CD14-positive monocyte (primary cell): ENCODE data around the gene KMT2E. TPM values are rescaled to one million over a fixed set of nuclear protein-coding genes. Genes with fewer than 3 reads are reported as not detected.

ENCODE experiments used
- DNase-seq, 3 donors: peaks; one replicate each; pipeline ENCODE4 v3.0.0-alpha.2; 2011 to 2022
- H2AFZ ChIP-seq: 2 replicates; pipeline ENCODE4 v1.6.0; 2012; ENCODE audit warnings: mild to moderate bottlenecking, low read depth, low read length, inconsistent platforms; ENCODE audit not compliant: insufficient read depth, poor library complexity, severe bottlenecking
- H3K27ac ChIP-seq, 2 donors: 1 replicate in 1 of 2; 2 replicates in 1 of 2; pipeline ENCODE4 v1.5.1; 2012 to 2013; ENCODE audit warnings: low read length in 2 of 2, control low read depth in 1 of 2, inconsistent platforms in 1 of 2, low read depth in 1 of 2, mild to moderate bottlenecking in 1 of 2
- H3K27me3 ChIP-seq, 2 donors: one replicate each; pipeline versions ENCODE4 v1.6.0 to v1.6.1; 2011 to 2013; ENCODE audit warnings: low read length in 2 of 2; ENCODE audit not compliant: control insufficient read depth in 2 of 2, insufficient read depth in 2 of 2
- H3K36me3 ChIP-seq, 2 donors: replicated peaks in 1 of 2; 1 replicate in 1 of 2; 2 replicates in 1 of 2; pipeline versions ENCODE4 v1.5.1 to v1.6.1; 2012 to 2013; ENCODE audit warnings: low read length in 2 of 2, control low read depth in 1 of 2, inconsistent platforms in 1 of 2, mild to moderate bottlenecking in 1 of 2; ENCODE audit not compliant: insufficient read depth in 2 of 2, control insufficient read depth in 1 of 2
- H3K4me1 ChIP-seq, 2 donors: 1 replicate in 1 of 2; 2 replicates in 1 of 2; pipeline versions ENCODE4 v1.5.1 to v1.6.1; 2012 to 2013; ENCODE audit warnings: low read length in 2 of 2, control low read depth in 1 of 2, inconsistent platforms in 1 of 2, mild to moderate bottlenecking in 1 of 2, moderate library complexity in 1 of 2; ENCODE audit not compliant: insufficient read depth in 2 of 2, control insufficient read depth in 1 of 2
- H3K4me2 ChIP-seq: replicated peaks from 2 replicates; pipeline ENCODE3; 2012; ENCODE audit warnings: low read length, moderate library complexity, mild to moderate bottlenecking; ENCODE audit not compliant: poor library complexity, severe bottlenecking; ENCODE audit errors: extremely low read depth
- H3K4me3 ChIP-seq, 3 experiments: fragments of 200-600 bp in 1 of 3; sonication (generic) in 1 of 3; replicated peaks in 1 of 3; 1 replicate in 2 of 3; 2 replicates in 1 of 3; pipeline ENCODE4 v1.5.1; 2011 to 2013; ENCODE audit warnings: low read length in 3 of 3, mild to moderate bottlenecking in 3 of 3, control low read depth in 2 of 3, low read depth in 2 of 3, inconsistent platforms in 1 of 3, moderate library complexity in 1 of 3
- H3K79me2 ChIP-seq: 2 replicates; pipeline ENCODE4 v1.6.0; 2012; ENCODE audit warnings: mild to moderate bottlenecking, control low read depth, inconsistent platforms, low read length, moderate library complexity; ENCODE audit not compliant: insufficient read depth
- H3K9ac ChIP-seq: 2 replicates; pipeline ENCODE4 v1.6.0; 2017; ENCODE audit warnings: low read length, mild to moderate bottlenecking; ENCODE audit not compliant: insufficient read depth, poor library complexity, severe bottlenecking
- H3K9me3 ChIP-seq, 2 donors: replicated peaks in 1 of 2; 1 replicate in 1 of 2; 2 replicates in 1 of 2; pipeline versions ENCODE4 v1.5.1 to v1.6.1; 2012 to 2013; ENCODE audit warnings: low read length in 2 of 2, control low read depth in 1 of 2; ENCODE audit not compliant: control insufficient read depth in 1 of 2, insufficient read depth in 1 of 2
- H4K20me1 ChIP-seq: 2 replicates; pipeline ENCODE4 v1.6.0; 2012; ENCODE audit warnings: mild to moderate bottlenecking, low read length, control low read depth, moderate library complexity; ENCODE audit not compliant: insufficient read depth
- H3K27ac Mint-ChIP-seq, 7 donors: one replicate each; pipeline ENCODE4 v1.8.0; 2020; ENCODE audit warnings: mild to moderate bottlenecking in 7 of 7, mixed read lengths in 7 of 7, moderate library complexity in 6 of 7, inconsistent platforms in 2 of 7
- H3K27me3 Mint-ChIP-seq, 3 donors: one replicate each; pipeline ENCODE4 v1.8.0; 2021 to 2022; ENCODE audit warnings: low read depth in 3 of 3, mild to moderate bottlenecking in 3 of 3, mixed read lengths in 3 of 3, moderate library complexity in 3 of 3, inconsistent platforms in 1 of 3
- H3K36me3 Mint-ChIP-seq, 2 donors: one replicate each; pipeline ENCODE4 v1.8.0; 2020; ENCODE audit warnings: mixed read lengths in 2 of 2, inconsistent platforms in 1 of 2, mild to moderate bottlenecking in 1 of 2
- H3K4me1 Mint-ChIP-seq: one replicate; pipeline ENCODE4 v1.8.0; 2020; ENCODE audit warnings: mild to moderate bottlenecking, mixed read lengths
- H3K4me3 Mint-ChIP-seq, 2 donors: one replicate each; pipeline ENCODE4 v1.8.0; 2020; ENCODE audit warnings: mild to moderate bottlenecking in 2 of 2, mixed read lengths in 2 of 2, moderate library complexity in 1 of 2
- H3K9me3 Mint-ChIP-seq, 7 donors: one replicate each; pipeline ENCODE4 v1.8.0; 2020 to 2022; ENCODE audit warnings: mixed read lengths in 7 of 7, mild to moderate bottlenecking in 6 of 7, moderate library complexity in 6 of 7, inconsistent platforms in 2 of 7
- CTCF ChIP-seq: fragments of 200-600 bp; IDR thresholded peaks from one replicate; pipeline ENCODE4 v1.8.0; 2022; ENCODE audit warnings: antibody characterized with exemption, mild to moderate bottlenecking
- WGBS: methylation state at CpG from one replicate; pipeline ENCODE4 v1.1.5; 2013; ENCODE audit warnings: missing lambda C conversion rate; ENCODE audit not compliant: insufficient coverage; 5-methylcytosine and 5-hydroxymethylcytosine counted together
- intact Hi-C, 2 donors: fragments of 100-400 bp; cut with micrococcal nuclease; formaldehyde crosslinking; loops; one replicate each; pipeline versions ENCODE4 v1.15.0 to v1.15.1; 2023
- polyA plus RNA-seq, 3 donors: library from polyadenylated mRNA; depleted of rRNA in 1 of 3; unstranded in 2 of 3; stranded (reverse) in 1 of 3; fragments of 300-500 nt in 2 of 3; fragments of >200 nt in 1 of 3; fragmentation: Illumina TruSeq in 2 of 3; gene quantifications; 1 replicate in 2 of 3; 2 replicates in 1 of 3; pipeline ENCODE4 v1.2.3, GENCODE V29; 2012 to 2021

The KMT2E gene
- polyA plus RNA-seq, 3 donors: 21.5 to 58.0 (median 33.1) TPM

DNA sequence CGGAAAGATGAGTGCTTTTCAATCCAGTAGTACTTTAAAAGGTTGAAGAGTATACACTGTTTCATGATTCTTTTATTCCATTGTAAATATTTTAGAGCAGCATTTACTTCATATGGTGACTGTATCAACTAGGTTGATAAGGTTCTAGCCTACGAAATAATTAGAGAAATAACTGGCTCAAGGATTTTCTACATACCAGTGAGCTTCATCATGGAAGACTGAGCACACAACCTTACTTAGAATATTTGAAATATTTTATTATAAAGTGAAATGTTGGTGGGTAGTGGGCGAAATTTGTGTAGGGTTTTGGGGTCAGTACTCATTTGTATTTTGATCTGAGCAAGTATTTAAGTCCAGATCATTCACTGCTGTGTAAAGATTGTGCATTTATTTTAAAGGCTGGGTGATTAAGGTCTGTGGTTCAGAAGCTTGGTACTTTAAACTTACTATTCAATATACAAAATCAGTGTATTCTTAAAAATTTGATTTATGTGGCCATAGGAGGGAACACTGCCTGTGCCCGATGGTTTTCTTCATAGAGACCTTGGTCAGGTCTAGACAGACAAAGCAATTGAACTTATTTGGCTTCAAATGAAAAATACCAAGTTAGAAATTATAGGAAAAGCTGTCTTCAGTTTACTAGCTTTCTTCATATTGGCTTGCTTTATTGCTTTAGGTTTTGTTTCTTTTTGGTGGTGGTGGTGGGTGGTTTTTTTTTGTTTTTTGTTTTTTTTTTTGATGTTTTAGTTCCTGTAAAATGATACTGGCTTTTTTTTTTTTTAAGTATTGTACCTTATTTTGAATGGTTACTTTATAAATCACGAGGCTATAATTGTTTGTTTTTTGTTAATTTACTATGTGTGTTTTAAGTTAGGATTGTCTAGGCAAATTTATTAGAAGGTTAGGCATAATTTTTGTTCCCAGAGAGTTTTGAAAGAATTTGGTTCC is 3.0 kb downstream of the KMT2E start:
- intact Hi-C loops: loop anchor here in 1 of 2 donors (10.0 kb wide), 1 partner anchor 72 kb away; no protein-coding TSS in a partner anchor
- H3K4me1 Mint-ChIP-seq: peaks cover 42% of the 10 kb centered on the region
- WGBS: no CpG with 5 or more reads among the region's 5 CpGs
- peak overlapping the region; percentile 95 for H3K4me2 ChIP-seq
- H3K27me3 Mint-ChIP-seq: peaks cover 0 to 8% (median 4%) of the 10 kb centered on the region in 3 donors
- peaks cover 55% of the 10 kb centered on the region for H4K20me1 ChIP-seq
- H3K4me3 ChIP-seq: peak overlapping the region; percentile 92 to 100 (median 99)
- H3K9ac ChIP-seq: peak overlapping the region; percentile 12
- H3K9me3 ChIP-seq: no peaks in the 10 kb centered on the region
- no peak for DNase-seq
- H3K27ac ChIP-seq: peak overlapping the region in 1 of 2 donors; percentile 100
- H3K9me3 Mint-ChIP-seq: peaks cover 0 to 5% (median 0%) of the 10 kb centered on the region in 7 donors
- H3K27me3 ChIP-seq: no peaks in the 10 kb centered on the region
- peaks cover 0 to 4% of the 10 kb centered on the region in 2 donors for H3K36me3 Mint-ChIP-seq
- peaks cover 88% of the 10 kb centered on the region for H3K79me2 ChIP-seq
- TF ChIP-seq CTCF: no peak
- peaks cover 42 to 65% of the 10 kb centered on the region in 2 donors for H3K4me1 ChIP-seq
- H3K4me3 Mint-ChIP-seq: peak overlapping the region; percentile 97 to 98
- H3K27ac Mint-ChIP-seq: peak overlapping the region; percentile 37 to 100 (median 85)
- no peaks in the 10 kb centered on the region for H3K36me3 ChIP-seq
- no peak overlapping the region for H2AFZ ChIP-seq

GRCh38 chr7:105017657-105018365 is 3.8 kb downstream of the KMT2E start:
- Histone ChIP-seq H3K27me3 (no peaks in the 10 kb centered on the region), H3K79me2 (peaks cover 96% of the 10 kb centered on the region), H3K4me3 (peak overlapping the region; percentile 14 to 99 (median 19)), H3K4me2 (peak overlapping the region; percentile 95), H2AFZ (no peak overlapping the region), H3K36me3 (no peaks in the 10 kb centered on the region), H3K9me3 (no peaks in the 10 kb centered on the region), H4K20me1 (peaks cover 63% of the 10 kb centered on the region), H3K27ac (peak overlapping the region in 1 of 2 donors; percentile 100), H3K9ac (peak overlapping the region; percentile 12), H3K4me1 (peaks cover 47 to 73% of the 10 kb centered on the region in 2 donors)
- Mint-ChIP-seq H3K9me3 (peaks cover 0 to 5% (median 0%) of the 10 kb centered on the region in 7 donors), H3K27me3 (peaks cover 0 to 8% (median 4%) of the 10 kb centered on the region in 3 donors), H3K4me1 (peaks cover 51% of the 10 kb centered on the region), H3K27ac (peak overlapping the region in 6 of 7 donors; percentile 37 to 100 (median 84)), H3K4me3 (peak overlapping the region; percentile 97 to 98), H3K36me3 (peaks cover 0 to 4% of the 10 kb centered on the region in 2 donors)
- intact Hi-C loops: loop anchor here in 1 of 2 donors (10.0 kb wide), 1 partner anchor 73 kb away; no protein-coding TSS in a partner anchor
- WGBS: no CpG with 5 or more reads among the region's 4 CpGs
- no peak for TF ChIP-seq CTCF
- DNase-seq: peak in 1 of 3 donors; percentile 42
